ENCODE results near the gene WHRN. TPM values are rescaled to one million over a fixed set of nuclear protein-coding genes. Genes with fewer than 3 reads are reported as not detected.

The WHRN gene
- total and polyA plus RNA-seq, 2 of the 8 experiments (the other 6 are each of a cell fraction or from before 2014, with no cell fraction given) = 4.4 to 7.7 TPM

GRCh38 chr9:114515528-114515927, 10.3 kb upstream of the WHRN start:
- Histone ChIP-seq H3K36me3 (ENCODE audit: control insufficient read depth in 2 of 4, insufficient read depth in 4 of 4, low read length in 3 of 4) (no peaks in the 10 kb centered on the region), H3K4me3 (ENCODE audit: extremely low read depth in 1 of 4, insufficient read depth in 2 of 4, low read depth in 3 of 4, low read length in 4 of 4) (no peak overlapping the region), H2BK120ac (replicated peaks; ENCODE audit: low read depth, low read length) (no peak overlapping the region), H4K91ac (replicated peaks; ENCODE audit: insufficient read length, low read length) (no peak overlapping the region), H3K27ac (ENCODE audit: low read depth, low read length) (no peak overlapping the region), H2AFZ (ENCODE audit: low read length) (no peak overlapping the region), H2BK15ac (ENCODE audit: low read length) (no peak overlapping the region), H2AK5ac (ENCODE audit: low read depth, low read length) (no peak overlapping the region), H4K5ac (ENCODE audit: insufficient read length, low read depth, low read length) (no peak overlapping the region), H3K56ac (replicated peaks; ENCODE audit: insufficient read length, low read depth, low read length) (no peak overlapping the region), H3K18ac (ENCODE audit: extremely low read depth, low read length) (no peak overlapping the region), H3K14ac (ENCODE audit: insufficient read length) (no peak overlapping the region), H4K8ac (ENCODE audit: extremely low read depth, insufficient read depth, low read length) (no peak overlapping the region), H3K79me2 (ENCODE audit: control insufficient read depth in 1 of 2, insufficient read depth in 2 of 2, low read length in 2 of 2) (no peaks in the 10 kb centered on the region), H3K4me1 (replicated peaks in 1 of 4; ENCODE audit: control insufficient read depth in 3 of 4, insufficient read depth in 4 of 4, low read length in 3 of 4) (no peaks in the 10 kb centered on the region), H3K9ac (replicated peaks in 1 of 4; ENCODE audit: extremely low read depth in 1 of 4, low read depth in 3 of 4, low read length in 3 of 4) (no peak overlapping the region), H3K4me2 (ENCODE audit: insufficient read depth in 1 of 2, low read depth in 2 of 2, low read length in 2 of 2) (no peak overlapping the region), H2BK20ac (ENCODE audit: low read length) (no peak overlapping the region), H3K9me3 (ENCODE audit: insufficient read depth in 2 of 2, low read depth in 1 of 2, low read length in 1 of 2) (no peaks in the 10 kb centered on the region), H2BK12ac (ENCODE audit: low read depth, low read length) (no peak overlapping the region), H3K23me2 (ENCODE audit: low read depth, low read length) (no peaks in the 10 kb centered on the region), H3K23ac (ENCODE audit: insufficient read length) (no peak overlapping the region), H3K79me1 (ENCODE audit: low read depth, low read length) (no peaks in the 10 kb centered on the region), H4K20me1 (replicated peaks in 1 of 2; ENCODE audit: control insufficient read depth in 1 of 2, insufficient read depth in 2 of 2, low read length in 2 of 2) (no peaks in the 10 kb centered on the region), H3K4ac (replicated peaks; ENCODE audit: insufficient read length, low read depth, low read length) (no peak overlapping the region), H3K27me3 (replicated peaks in 1 of 4; ENCODE audit: control insufficient read depth in 3 of 4, extremely low read depth in 1 of 4, insufficient read depth in 3 of 4, low read length in 3 of 4) (peaks cover 0 to 2% (median 0%) of the 10 kb centered on the region in 4 experiments; a peak in 2 of 7 replicates), H2BK5ac (ENCODE audit: low read depth, low read length) (no peak overlapping the region)
- TF ChIP-seq RAD21 (IDR thresholded peaks at IDR 0.05 in 1 of 2, conservative IDR thresholded peaks at IDR 0.05 in 1 of 2; ENCODE audit: low read depth in 2 of 2, low read length in 2 of 2) (no peak), TAF7 (optimal IDR thresholded peaks at IDR 0.05; ENCODE audit: borderline replicate concordance, low read depth, low read length) (no peak), SP2 (IDR thresholded peaks at IDR 0.05; ENCODE audit: low read length) (no peak), POLR2A (IDR thresholded peaks at IDR 0.05; ENCODE audit: control extremely low read depth in 1 of 2, low read depth in 2 of 2, low read length in 2 of 2) (no peak), SRF (IDR thresholded peaks at IDR 0.05; ENCODE audit: low read depth, low read length) (no peak), BCL11A (IDR thresholded peaks at IDR 0.05; ENCODE audit: low read depth in 2 of 2, low read length in 2 of 2) (no peak), PHF8 (conservative IDR thresholded peaks at IDR 0.05; ENCODE audit: low read depth, low read length) (no peak), NRF1 (IDR thresholded peaks at IDR 0.05; ENCODE audit: low read depth, low read length) (no peak)
- 73% methylated on average over 3 of the region's 3 CpGs; no CpG with 5 or more reads in 1 of the 2 experiments for WGBS, 2 experiments (ENCODE audit: extremely low coverage in 1 of 2, insufficient coverage in 1 of 2, insufficient read length in 1 of 2, insufficient replicate concordance in 2 of 2, low coverage in 1 of 2, low lambda C conversion rate in 2 of 2, missing lambda C conversion rate in 1 of 2)
- no peak for DNase-seq (ENCODE audit: low read depth in 1 of 2, low spot score in 2 of 2)
- ChIA-PET POLR2A (ENCODE audit: partially characterized antibody) (no interaction called here), CTCF (ENCODE audit: partially characterized antibody) (interaction anchor here (1.5 to 3.0 kb wide), 2 partner anchors 8 to 11 kb away, joined by 3 to 14 read pairs; partner anchors contain the start of gene WHRN)
- no peak for FAIRE-seq

Data from H1 (cell line).